GM19463 (cell line): Measurements from ENCODE around the gene BLOC1S4.
"Not testable (repeated sequence)": the region's sequence is repeated elsewhere in the genome, so short reads cannot be mapped to it uniquely, and the experiment has no call there.

Experiments
- ATAC-seq: cut with Tn5 transposase; IDR thresholded peaks from one replicate; pipeline ENCODE4 v1.9.1; 2021; ENCODE audit warnings: mild to moderate bottlenecking, moderate library complexity; ENCODE audit not compliant: unreplicated experiment

The BLOC1S4 gene

DNA sequence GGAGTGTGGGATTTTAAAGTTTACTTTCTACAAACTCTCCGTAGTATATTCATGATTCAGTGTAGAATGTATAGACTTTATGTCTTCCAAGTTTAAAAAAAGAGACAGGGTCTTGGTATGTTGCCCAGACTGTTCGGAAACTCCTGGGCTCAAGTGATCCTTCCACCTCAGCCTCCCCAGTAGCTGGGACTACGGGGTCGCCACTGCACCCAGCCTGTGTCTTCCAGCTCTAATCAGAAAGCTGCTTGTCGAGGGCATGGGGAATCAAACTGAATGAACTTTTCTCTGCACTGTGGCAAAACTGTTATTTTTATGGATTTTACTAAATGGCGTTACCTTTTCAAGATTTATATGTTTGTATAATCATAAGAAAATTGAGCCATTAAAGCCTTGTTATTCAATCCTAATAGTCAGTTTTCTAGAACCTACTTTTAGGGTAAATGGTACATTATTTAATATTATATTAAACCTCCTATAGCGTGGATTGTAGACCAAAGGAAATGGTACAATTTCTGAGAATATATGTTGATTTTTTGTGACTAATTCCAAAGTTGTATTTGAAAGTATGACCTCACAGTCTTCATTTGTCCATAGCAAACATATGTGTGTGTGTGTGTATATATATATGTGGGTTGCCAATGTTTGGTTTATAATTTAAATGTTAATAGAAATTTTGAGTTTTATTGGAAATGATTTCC is 1.1 kb downstream of the BLOC1S4 start:
- ATAC-seq = no peak

DNA sequence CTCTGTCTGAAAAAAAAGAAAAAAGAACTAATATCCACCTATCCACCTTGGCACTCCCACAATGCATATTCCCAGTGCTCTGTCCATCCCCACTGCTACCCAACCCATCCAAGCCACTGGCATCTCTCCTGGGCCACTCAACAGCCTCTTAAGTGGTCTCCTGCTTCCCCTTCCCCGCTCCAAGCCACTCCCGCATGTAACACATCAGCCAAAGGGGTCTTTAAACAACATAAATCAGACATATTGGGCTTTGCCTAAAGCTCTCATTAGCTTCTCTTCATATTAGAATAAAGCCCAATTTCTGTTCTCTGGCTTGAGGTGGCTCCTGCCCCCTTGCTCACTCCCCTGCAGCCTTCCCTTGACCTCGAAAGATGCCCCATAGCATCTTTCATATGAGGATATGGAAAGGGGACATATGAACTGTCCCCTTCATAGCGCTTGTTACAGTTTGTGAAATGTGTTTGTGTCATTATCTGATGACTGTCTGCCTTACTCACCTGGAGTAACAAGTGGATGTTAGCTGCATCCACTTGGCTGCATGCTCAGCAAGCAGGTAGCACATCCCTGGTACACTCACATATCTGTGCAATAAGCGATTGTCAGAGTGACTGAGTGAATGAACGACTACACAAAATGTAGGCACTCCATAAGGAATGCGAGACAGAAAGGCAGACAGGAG is 3.1 kb downstream of the BLOC1S4 start:
- ATAC-seq = no peak

DNA sequence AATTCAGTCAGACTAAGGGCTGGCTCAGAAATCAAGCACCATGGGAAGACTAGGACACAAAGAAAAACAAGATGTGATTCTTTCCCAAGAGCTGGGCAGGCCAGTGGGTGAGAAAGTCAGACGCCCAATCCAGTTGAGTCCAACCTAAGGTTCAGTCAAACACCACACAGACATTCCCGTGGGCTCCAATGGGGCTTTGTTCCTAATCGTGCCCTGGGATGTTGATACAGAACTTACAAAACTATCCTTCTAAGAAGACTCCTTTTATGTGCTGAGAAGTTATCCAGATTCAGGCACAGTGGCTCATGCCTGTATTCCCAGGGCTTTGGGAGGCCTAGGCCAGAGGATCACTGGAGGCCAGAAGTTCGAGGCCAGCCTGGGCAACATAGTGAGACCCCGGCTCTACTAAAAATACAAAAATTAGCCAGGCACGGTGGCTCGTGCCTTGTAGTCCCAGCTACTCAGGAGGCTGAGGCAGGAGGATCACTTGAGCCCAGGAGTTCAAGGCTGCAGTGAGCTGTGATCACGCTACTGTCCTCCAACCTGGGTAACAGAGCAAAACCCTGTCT is 3.7 kb downstream of the BLOC1S4 start:
- ATAC-seq = no peak

DNA sequence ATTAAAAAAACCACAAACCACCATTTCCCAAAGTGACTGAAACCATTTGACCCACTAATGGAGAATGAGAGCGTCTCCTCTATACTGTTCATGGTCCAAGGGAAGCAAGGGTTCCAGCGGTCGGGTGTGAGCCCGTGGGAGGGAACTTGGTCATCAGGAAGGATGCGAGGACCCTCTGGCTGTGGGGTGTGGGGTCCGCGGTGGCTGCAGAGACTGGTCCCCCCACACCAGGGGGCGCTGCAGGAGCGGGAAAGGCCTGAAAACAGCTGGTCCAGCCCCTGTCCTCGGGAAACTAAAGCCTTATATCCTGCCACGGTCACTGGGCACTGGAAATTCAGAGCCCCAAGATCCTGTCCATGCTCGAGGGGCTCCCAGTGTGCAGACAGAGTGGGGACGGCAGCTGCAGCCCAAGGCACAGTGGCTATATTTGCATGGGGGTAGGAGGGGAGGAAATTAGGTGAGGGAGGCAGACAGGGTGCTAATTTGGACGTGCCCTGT is 4.3 kb downstream of the BLOC1S4 start:
- no peak for ATAC-seq

DNA sequence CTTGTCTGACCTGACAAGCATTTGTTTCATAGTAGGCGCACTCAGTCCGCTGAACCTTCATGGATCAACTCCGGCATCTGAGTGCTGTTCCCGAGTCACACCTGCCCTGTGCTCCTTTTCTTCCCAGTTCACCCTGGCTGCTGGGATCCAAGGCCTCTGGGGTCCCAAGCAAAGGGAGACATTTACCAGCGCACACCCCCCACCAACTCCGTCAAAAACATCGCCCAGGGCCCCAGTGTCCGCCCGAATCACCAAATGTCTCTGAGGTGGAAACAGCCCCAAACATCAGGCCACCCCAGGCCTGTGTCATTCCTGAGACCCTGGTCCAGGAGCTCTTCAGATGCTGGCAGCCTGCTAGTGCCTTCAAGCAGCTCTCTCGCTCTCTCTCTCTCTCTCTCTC is 5.1 kb downstream of the BLOC1S4 start:
- no peak for ATAC-seq

DNA sequence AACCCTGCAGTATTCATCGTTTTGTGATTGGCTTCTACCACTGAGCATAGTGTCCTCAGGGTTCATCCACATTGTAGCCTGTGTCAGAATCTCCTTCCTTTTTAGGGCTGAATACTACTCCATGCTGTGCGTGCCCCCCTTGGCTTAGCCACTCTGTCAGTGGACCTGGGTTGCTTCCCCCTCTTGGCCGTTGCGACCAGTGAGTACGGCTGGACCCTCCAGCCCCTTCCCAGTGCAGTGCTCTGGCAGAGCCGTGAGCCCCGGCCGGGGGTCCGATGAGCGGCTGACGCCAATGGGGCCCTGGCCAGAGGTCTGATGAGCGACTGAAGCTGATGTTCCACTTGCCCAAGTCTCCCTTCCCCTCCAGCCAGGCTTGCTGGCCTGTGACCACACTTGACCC is 6.9 kb downstream of the BLOC1S4 start:
- ATAC-seq = no peak

DNA sequence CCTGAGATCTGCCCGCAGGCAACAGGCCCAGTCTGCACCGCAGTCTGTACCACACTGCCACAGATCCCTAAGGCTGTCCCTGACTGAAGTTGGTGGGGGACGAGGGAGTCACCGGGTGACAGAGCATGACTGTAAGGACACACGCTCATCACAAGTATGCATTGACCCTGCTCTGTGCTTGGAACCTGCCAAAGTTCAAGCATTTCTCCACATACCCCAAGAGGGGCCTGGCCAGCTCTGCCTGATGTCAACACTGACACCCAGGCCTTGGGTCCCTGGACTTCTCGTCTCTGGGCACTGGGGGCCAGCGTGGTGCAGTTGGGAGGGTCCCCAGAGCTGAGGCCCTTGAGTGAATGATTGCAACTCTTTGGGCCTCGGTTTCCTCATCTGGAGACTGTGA is 7.9 kb downstream of the BLOC1S4 start:
- ATAC-seq = no peak

DNA sequence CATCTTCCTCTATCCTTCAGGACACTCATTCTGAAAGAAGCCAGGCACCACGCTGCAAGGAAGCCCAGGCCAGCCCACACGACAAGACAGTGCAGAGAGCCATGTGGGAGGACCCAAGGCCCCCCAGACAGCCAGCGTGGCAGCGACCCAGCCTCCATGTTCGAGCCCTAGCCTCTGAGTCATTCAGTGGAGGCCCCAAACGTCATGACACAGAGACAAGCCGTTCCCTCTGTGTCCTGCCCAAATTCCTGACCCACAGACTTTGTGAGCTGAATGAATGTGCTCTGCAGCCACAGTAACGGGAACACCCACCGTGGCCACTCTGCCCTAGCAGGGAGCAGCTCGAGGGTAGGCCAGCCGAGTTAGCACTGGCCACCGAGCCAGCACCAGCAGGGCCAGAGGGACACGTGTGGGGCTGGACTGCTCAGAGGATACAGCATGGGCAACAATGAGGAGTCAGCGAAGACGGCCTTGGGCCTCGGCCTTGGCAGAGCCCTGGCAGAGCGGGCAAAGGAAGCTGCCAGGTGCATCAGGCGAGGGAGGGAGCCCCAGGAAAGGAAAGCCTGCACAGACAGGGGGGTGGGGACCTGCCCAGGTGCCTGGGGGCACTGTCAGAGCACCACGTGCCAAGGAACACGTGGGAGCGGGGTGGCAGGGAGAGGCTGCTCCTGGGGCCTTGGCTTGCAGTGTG is 8.6 kb downstream of the BLOC1S4 start:
- ATAC-seq = no peak

DNA sequence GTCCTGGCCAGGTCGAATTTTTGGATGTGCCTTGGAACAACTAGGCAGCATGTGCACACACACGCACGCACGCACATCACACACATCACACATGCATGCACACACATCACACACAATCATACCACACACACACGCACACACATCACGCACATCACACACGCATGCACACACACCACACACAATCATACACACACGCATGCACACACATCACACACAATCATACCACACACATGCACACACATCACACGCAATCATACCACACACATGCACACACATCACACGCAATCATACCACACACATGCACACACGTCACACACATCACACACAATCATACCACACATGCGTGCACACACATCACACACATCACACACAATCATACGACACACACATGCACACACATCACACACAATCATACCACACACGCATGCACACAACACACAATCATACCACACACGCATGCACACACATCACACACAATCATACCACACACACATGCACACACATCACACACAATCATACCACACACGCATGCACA is 9.5 kb downstream of the BLOC1S4 start:
- not testable (repeated sequence) for ATAC-seq

DNA sequence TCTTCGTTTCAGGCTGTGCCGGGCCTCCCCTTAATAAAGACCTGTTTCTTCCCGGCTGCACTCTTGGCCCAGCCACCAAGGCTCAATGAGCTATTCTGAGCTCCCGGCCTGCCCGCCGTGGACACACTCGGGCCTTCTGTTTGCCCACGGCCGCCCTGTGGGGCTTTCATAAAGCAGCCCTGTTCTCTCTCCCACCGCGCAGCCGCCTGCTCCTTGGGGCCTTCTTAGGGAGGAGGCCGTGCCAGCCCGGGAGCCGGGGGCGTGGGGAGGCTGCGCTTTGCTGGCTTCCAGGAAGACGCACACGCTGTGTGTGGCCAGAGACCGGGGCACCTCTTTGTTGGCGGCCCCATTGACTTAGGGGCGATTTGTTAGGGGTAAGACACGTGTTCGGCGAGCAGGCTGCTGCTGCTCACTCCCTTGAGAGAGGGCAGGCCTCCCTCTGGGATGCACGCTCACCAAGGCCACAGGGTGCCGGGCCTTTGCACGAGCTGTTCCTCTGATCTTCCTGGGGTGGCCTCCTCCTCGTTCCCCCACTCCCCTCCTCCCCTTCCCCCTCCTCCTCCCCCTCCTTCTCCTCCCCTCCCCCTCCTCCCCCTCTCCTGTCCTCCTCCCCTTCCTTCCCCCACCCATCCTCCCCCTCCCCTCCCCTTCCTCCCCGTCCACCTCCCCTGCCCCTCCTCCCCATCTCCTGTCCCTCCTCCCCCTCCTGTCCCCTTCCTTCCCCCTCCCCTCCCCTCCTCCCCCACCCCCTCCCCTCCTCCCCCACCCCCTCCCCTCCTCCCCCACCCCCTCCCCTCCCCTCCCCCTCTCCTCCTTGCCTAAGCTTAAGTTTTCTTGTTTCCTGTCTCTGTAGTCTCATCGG is 11.3 kb downstream of the BLOC1S4 start:
- no peak for ATAC-seq

DNA sequence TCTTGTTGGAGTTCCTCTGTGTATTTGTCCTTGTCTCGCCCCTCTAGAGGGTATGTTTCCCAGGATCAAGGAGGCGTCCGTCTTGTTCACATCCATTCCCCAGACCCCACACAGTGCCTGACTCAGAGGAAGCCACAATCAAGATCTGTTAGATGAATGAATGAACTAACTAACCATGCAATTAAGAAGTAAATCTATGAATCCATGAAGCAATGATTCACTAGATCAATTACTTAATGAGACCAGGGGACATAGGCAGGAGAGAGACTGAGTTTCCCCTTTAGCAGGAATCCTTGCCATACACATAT is 11.9 kb downstream of the BLOC1S4 start:
- no peak for ATAC-seq

DNA sequence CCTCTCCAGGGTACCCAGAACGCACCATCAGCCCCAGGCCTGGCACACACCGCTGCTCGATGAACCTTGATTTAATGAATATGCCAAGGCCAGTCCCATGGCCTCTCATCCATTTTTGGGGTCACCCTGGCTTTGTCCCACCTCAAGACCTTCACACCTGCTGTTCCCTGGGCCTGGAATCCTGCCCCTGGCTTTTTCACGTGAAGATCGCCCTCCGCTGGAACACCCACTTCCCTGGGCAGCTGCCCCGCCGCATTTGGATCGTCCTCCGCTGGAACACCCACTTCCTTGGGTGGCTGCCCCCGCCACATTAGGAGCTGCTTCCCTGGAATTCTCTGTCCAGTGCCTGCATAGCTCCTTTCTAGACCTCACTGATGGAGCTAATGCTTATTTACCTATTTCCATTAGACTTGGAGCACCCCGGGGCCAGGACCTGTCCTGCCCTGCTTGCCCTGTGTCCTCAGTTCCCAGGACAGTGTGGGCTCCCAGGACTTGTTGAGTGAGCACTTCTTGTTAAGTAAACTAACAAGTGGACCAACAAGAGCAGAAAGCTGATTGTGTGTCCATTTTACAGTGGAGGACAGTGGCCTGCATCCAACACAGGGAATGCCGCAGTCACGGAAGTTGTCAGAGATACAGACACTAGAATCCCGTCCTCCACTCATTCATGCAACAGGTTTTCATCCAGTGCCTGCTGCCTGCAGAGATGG is 12.5 kb downstream of the BLOC1S4 start:
- no peak for ATAC-seq

DNA sequence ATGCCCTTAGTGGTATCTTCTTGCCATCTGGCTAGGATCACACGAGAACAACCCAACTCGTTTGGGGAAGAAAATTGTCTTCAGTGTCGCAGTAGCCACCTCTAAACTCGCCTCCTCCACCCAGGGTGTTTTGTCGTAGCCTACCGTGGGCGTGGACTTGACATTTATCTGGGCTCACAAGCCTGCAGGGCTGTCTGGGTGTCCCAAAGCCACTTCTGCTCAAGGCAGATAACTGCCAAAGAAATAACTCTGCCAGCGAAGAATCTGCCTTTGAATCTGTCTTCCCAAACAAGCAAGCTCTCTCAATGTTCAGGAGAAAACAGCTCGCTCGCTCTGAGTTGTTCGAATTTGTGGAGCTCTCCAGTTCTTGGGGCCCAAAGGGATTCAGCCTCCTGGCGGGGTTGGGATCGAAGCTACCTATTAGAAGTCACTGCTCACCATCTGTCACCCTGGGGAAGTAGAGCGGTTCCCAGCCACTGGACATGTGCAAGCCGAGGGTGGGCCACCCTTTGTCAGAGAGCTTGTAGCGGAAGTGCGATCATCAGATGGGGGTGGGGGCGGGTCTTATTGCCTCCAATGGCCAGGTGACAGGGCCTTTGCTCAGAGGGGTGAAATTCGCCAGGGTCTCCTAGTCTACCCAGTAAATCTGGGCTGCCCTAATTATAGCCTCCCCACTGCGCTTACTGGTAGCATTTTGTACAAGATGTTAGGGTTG is 14.8 kb downstream of the BLOC1S4 start:
- no peak for ATAC-seq

DNA sequence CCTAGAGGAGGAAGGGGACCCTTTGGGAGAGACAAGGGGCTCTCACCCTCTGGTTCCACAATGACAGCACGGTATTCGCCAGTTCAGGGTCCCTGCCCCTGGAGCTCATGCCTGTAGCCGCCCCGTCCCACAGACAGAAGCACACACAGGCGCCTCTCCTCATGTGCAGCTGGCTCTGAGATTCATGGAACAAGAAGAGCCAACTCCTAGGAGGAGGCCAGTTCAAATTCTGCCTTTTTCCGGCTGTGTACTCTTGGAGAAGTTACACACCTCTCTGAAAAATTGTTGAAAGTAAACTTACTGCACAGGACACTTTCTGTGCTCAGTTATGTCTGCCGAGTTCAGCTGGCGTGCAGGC is 15.3 kb downstream of the BLOC1S4 start:
- no peak for ATAC-seq

DNA sequence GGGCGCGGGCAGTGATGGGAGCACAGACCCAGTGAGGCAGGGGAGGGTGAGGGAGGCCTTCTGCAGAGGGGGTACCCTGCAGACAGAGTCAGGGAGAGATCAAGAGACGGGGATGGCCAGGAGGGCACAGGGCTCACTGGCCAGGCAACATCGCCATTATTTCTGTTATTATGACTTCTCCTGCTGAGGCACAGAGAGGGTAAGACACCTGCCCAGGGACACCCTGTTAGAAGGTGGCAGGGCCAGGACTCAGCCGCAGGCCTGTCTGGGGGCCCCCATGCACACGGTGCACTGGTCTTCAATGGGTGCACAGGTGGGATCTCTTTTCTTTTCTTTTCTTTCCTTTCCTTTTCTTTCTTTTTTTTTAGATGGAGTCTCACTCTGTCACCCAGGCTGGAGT is 15.8 kb downstream of the BLOC1S4 start:
- ATAC-seq = no peak

DNA sequence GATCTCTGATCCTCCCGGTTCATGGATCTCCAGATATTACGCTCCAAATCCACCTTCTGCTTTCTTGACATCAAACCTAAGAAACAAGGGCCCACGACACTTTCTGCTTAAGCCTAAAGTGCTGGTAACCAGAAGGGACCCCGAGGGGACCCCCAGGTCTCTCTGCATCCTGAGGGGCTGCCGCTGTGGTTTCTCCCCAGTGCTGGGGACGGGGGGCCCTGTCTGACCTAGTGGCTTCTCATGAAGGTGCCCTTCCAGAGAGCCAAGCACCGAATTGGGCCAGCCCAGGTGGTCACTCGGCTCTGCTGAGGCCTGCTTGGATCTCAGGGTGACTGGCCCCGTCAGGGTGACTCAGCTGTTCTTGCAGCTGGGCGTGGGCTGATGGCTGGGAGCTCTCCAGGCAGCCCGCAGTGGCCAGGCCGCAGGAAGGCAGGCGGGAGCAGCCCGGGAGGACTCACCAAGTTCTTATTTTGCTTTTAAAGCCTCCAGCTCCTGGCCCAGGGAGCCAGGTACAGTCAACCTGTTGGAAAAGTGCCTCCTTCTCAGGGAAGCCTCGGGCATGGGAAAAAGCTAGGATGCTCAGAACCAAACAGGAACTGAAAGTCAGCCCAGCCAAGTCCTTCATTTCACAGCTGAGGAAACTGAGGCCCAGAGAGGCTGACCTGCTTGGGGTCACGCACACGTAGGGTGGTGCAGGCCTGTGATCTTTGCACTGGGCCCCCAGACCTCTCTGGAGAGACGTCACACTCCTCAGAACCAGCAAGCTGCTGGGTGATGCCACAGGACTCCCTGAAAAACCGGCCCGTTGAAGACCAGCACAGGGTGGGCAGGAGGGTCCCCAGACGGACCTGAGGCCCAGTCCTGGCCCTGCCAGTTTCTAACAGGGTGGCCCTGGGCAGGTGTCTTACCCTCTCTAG is 16.7 kb downstream of the BLOC1S4 start:
- ATAC-seq = no peak

DNA sequence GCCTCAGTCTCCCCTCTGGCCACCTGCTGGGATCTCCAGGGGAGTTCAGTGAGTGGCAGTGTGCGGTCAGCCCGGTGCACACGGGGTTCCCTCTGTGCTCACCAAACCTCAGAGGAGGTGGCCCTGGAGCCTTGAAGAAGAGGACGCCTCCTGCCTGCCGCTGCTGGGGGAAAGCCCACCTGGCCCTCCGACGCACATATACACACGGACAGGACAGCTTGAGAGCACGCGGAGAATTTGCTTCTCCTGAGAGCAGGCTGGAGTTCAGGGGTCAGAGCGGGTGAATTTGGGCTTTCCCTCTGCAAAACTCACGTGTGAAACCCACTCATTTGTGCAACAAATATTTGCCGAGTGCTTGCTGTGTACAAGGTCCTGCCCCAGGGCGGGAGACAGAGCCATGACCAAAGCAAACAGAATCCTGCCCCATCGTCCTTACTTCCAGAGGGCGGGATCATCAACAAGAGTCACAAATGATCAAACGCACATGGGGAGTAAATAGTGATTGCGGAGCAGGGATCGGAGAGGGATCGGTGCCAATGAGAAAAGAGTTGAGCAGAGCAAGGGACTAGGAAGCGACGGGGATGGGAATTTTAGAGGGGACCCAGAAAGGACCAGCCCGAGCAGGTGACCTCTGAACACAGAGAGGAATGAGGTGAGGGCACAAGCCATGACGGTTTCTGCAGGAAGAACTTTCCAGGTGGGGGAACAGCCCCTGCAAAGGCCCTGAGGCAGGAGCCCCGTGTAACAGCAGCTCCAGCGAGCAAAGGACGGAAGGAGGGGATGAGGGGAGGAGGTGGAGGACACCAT is 17.6 kb downstream of the BLOC1S4 start:
- no peak for ATAC-seq
